Aorta (tissue), 5 donors: ENCODE measurements around the gene STARD13. TPM values are rescaled to one million over a fixed set of nuclear protein-coding genes. Genes with fewer than 3 reads are reported as not detected.

Experiments used
- ATAC-seq: fragments of 200-7000 bp; cut with Tn5 transposase; one replicate; pipeline ENCODE4 v1.9.1; 2022; ENCODE audit warnings: moderate library complexity; ENCODE audit not compliant: low FRiP score
- DNase-seq, 2 donors: peaks; one replicate each; pipeline ENCODE4 v3.0.0-alpha.2; 2020
- H3K27ac ChIP-seq, 2 donors: one replicate each; pipeline ENCODE4 v1.5.1; 2013; ENCODE audit warnings: low read length in 2 of 2, mild to moderate bottlenecking in 2 of 2, moderate library complexity in 2 of 2, control low read depth in 1 of 2, inconsistent platforms in 1 of 2, low read depth in 1 of 2
- H3K27me3 ChIP-seq, 2 donors: one replicate each; pipeline ENCODE4 v1.6.1; 2013; ENCODE audit warnings: control low read depth in 1 of 2, low read length in 1 of 2, mild to moderate bottlenecking in 1 of 2, moderate library complexity in 1 of 2; ENCODE audit not compliant: insufficient read depth in 2 of 2, control insufficient read depth in 1 of 2
- H3K36me3 ChIP-seq, 2 donors: one replicate each; pipeline ENCODE4 v1.6.1; 2013; ENCODE audit warnings: control low read depth in 1 of 2, low read length in 1 of 2, mild to moderate bottlenecking in 1 of 2; ENCODE audit not compliant: insufficient read depth in 2 of 2, control insufficient read depth in 1 of 2
- H3K4me1 ChIP-seq, 2 donors: one replicate each; pipeline ENCODE4 v1.6.1; 2013; ENCODE audit warnings: low read length in 2 of 2, control low read depth in 1 of 2, mild to moderate bottlenecking in 1 of 2, moderate library complexity in 1 of 2; ENCODE audit not compliant: insufficient read depth in 2 of 2, control insufficient read depth in 1 of 2
- H3K4me3 ChIP-seq, 2 donors: one replicate each; pipeline ENCODE4 v1.5.1; 2013; ENCODE audit warnings: low read length in 2 of 2, control low read depth in 1 of 2, mild to moderate bottlenecking in 1 of 2
- H3K9me3 ChIP-seq: one replicate; pipeline ENCODE4 v1.6.1; 2013; ENCODE audit warnings: mild to moderate bottlenecking, low read length; ENCODE audit not compliant: control insufficient read depth
- WGBS, 2 donors: extraction: QIAGEN DNeasy Blood & Tissue Kit; methylation state at CpG; one replicate each; pipeline ENCODE4 v1.1.7; 2013; 5-methylcytosine and 5-hydroxymethylcytosine counted together
- intact Hi-C, 2 donors: fragments of 100-400 bp; cut with DNase I; formaldehyde crosslinking; loops; one replicate each; pipeline versions ENCODE4 v1.14.2 to v1.15.0; 2022
- polyA plus RNA-seq, 2 donors: library from polyadenylated mRNA; stranded (reverse); fragments of 200-250 nt; gene quantifications; one replicate each; pipeline ENCODE4 v1.2.3, GENCODE V29; 2013
- total RNA-seq, 2 donors: library from RNA; stranded (reverse); fragmentation: NEBNext Ultra II Directional; extraction: Animal tissue kit (Norgen Biotek cat#: 25700); gene quantifications; one replicate each; pipeline ENCODE4 v1.2.1, GENCODE V29; 2021
- donor health status: healthy with polysubstance abuse.
- donor health status: Bipolar disorder and iron deficiency.
- donor health status: DM: no; HTN: no; CAD: no.
- donor health status: DM: no; HTN: no; CAD: no.
- donor health status: DM: yes; HTN: yes; CAD: no.

The STARD13 gene
- total and polyA plus RNA-seq, 4 donors: 15.0 to 85.5 (median 39.8) TPM

DNA sequence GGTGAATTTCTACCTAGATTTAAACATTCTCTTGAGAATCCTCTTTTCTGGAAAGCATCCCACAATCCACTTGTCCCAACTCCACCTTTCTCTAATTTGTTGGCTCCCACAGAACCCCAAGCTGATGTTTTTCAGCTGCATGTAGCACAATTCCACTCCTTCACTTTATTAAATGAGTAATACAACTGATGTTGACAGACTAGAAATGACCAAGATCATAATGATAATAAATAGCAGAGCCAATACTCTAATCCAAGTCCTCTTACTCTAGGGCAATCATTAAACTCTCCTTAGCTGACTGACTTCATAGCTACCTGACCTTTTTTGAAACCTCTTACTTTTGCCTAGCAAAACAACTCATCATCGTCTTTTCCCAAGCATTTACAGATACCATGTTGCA, 27.9 kb upstream of the STARD13 start:
- Histone ChIP-seq H3K4me1 (peaks cover 0 to 3% of the 10 kb centered on the region in 2 donors), H3K27me3 (no peaks in the 10 kb centered on the region), H3K9me3 (no peaks in the 10 kb centered on the region), H3K27ac (no peak overlapping the region), H3K4me3 (no peak overlapping the region), H3K36me3 (no peaks in the 10 kb centered on the region)
- WGBS, 2 donors: 75 to 86% methylated on average over 1 of the region's 1 CpG
- no peak for DNase-seq
- no peak for ATAC-seq
- intact Hi-C loops: no loop called here

DNA sequence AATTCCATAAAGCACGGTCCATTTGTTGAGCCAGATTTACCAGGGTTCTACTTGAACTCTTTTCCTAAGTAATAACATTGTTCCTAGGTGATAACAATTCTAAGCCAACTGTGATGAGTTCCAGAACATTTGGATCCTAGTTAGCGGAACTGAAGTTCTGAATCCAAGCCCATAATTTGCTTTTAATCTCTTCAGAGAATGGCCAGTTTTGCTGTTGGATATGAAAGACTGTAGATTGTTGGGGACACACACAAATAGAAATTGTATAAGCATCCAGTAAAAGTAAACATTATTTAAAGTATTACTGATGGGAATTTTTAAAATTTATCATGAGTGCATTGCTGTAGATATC, 27.3 kb upstream of the STARD13 start:
- ATAC-seq (no peak), DNase-seq (no peak)
- intact Hi-C loops: no loop called here
- 38 to 41% methylated on average over 2 of the region's 2 CpGs for WGBS, 2 donors
- Histone ChIP-seq H3K9me3 (no peaks in the 10 kb centered on the region), H3K27me3 (no peaks in the 10 kb centered on the region), H3K4me3 (no peak overlapping the region), H3K27ac (no peak overlapping the region), H3K4me1 (peaks cover 0 to 3% of the 10 kb centered on the region in 2 donors), H3K36me3 (no peaks in the 10 kb centered on the region)

DNA sequence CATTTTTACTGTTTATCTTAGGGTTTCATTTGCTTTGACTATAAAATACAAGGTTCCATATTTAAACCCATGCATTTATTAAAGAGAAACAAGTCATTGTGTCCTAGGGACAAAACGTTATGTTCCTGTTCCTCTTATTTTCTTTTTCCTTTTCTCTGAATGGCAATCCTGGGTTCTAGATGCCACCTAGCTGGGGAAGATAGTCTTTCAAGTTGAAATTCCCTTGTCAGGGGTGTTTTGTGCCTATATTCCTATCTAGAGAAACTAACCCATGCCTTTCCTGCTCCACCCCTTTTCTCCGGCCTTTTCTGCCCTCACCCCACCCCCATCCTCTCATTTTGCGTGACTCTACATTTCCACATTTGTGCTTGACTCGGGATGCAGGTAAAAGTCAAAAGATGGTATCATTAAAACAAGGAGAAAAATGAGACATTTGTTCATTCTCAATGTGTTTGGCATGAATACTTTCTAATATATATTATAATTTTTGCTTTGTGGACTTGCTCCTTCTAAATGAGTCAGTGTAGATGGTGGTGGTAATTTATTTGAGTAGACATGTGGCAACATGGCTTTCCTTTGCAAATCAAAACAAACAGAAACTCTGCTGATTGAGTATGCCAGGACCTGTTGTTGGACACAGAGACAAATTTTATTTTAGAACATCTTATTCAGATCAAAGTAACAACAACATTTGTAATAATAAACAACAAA, 26.8 kb upstream of the STARD13 start:
- no peak overlapping the region for H3K27ac ChIP-seq
- WGBS, 2 donors: 56 to 59% methylated on average over 4 of the region's 4 CpGs
- intact Hi-C loops: no loop called here
- no peak for ATAC-seq
- H3K4me3 ChIP-seq: no peak overlapping the region
- H3K36me3 ChIP-seq: no peaks in the 10 kb centered on the region
- no peaks in the 10 kb centered on the region for H3K9me3 ChIP-seq
- no peaks in the 10 kb centered on the region for H3K27me3 ChIP-seq
- H3K4me1 ChIP-seq: peaks cover 0 to 2% of the 10 kb centered on the region in 2 donors
- no peak for DNase-seq

DNA sequence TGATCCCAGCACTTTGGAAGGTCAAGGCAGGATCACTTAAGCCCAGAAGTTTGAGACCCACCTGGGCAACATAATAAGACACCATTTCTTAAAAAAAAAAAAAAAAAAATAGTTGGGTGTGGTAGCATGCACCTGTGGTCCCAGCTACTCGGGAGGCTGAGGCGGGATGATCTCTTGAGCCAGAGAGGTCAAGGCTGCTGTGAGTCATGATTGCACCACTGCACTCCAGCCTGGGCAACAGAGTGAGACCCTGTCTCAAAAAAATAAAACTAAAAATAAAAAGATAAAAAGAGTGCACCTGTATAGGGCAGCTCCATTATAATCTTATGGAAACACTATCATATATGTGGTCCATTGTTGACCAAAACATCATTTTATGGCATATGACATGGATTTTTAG, 25.5 kb upstream of the STARD13 start:
- intact Hi-C loops: no loop called here
- 90 to 91% methylated on average over 2 of the region's 2 CpGs for WGBS, 2 donors
- Histone ChIP-seq H3K27ac (no peak overlapping the region), H3K4me3 (no peak overlapping the region), H3K36me3 (no peaks in the 10 kb centered on the region), H3K27me3 (no peaks in the 10 kb centered on the region), H3K9me3 (no peaks in the 10 kb centered on the region), H3K4me1 (no peaks in the 10 kb centered on the region)
- no peak for ATAC-seq
- DNase-seq: no peak

DNA sequence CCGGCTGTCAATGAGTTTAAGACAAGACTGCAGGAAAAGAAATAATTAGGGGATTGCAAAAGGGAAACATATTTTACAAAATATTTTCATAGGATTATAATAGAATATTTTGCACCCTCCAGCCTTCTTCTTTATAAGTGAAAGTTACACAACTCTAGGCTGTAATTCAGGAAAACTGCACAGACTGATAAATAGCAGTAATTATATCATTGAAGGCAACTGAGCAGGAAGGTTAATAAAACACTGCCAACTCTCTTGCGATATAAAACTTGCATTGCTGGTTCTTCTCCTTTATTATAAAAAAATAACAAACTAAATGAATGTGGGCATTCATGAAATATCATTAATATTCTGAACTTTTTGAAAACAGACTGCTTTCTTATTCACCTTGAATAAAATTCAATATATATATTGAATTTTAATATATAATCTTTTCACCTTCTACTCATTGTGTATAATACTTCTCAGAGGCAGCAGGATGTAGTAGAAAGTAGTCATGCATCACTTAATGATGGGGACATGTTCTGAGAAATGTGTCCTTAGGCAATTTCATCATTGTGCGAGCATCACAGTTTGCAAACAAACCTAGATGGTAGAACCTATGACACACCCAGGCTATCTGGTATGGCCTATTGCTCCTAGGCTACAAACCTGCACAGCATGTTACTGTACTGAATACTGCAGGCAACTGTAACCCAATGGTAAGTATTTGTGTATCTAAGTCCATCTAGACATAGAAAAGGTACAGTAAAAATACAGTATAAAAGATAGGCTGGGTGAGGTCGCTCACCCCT, 24.9 kb upstream of the STARD13 start:
- WGBS, 2 donors: 95 to 98% methylated on average over 4 of the region's 4 CpGs
- no peak for ATAC-seq
- Histone ChIP-seq H3K9me3 (no peaks in the 10 kb centered on the region), H3K27me3 (no peaks in the 10 kb centered on the region), H3K4me1 (no peaks in the 10 kb centered on the region), H3K36me3 (no peaks in the 10 kb centered on the region), H3K27ac (no peak overlapping the region), H3K4me3 (no peak overlapping the region)
- intact Hi-C loops: no loop called here
- DNase-seq: no peak

GRCh38 chr13:33308863-33309262, 23.3 kb upstream of the STARD13 start:
- ATAC-seq: no peak
- WGBS, 2 donors: 86 to 97% methylated on average over 1 of the region's 1 CpG
- no peak for DNase-seq
- H3K4me3 ChIP-seq: no peak overlapping the region
- intact Hi-C loops: no loop called here
- H3K27ac ChIP-seq: no peak overlapping the region
- no peaks in the 10 kb centered on the region for H3K27me3 ChIP-seq
- H3K9me3 ChIP-seq: no peaks in the 10 kb centered on the region
- H3K36me3 ChIP-seq: no peaks in the 10 kb centered on the region
- H3K4me1 ChIP-seq: no peaks in the 10 kb centered on the region

DNA sequence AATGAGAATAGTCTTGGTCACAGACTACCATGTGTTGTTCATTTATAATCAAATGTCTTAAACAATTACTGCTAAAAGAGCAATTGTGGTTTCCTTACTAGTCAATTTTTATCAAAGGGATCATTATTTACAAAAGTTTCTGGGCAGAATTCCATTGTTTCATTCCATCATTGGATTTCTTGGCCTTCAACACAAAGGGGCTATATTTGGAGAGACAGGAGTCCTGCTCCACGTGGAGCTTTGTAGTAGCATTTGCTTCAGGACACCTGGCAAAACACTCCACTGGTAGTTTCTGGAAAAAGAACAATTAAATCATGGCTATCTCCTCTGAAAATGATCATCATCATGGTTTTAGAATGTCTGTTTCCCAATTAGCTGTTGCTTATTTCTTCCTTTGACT, 22.3 kb upstream of the STARD13 start:
- 3 to 5% methylated on average over 1 of the region's 1 CpG for WGBS, 2 donors
- H3K27ac ChIP-seq: no peak overlapping the region

GRCh38 chr13:33303855-33304597, 18.5 kb upstream of the STARD13 start:
- intact Hi-C loops: no loop called here
- H3K4me3 ChIP-seq: no peak overlapping the region
- H3K27ac ChIP-seq: no peak overlapping the region
- H3K36me3 ChIP-seq: no peaks in the 10 kb centered on the region
- DNase-seq (no peak), ATAC-seq (no peak)
- whole genome bisulfite sequencing, 2 donors: 87 to 90% methylated on average over 3 of the region's 3 CpGs
- H3K4me1 ChIP-seq: no peaks in the 10 kb centered on the region
- H3K27me3 ChIP-seq: no peaks in the 10 kb centered on the region
- H3K9me3 ChIP-seq: no peaks in the 10 kb centered on the region

More for the DNA sequence above, 22.3 kb upstream of the STARD13 start:
- DNase-seq: no peak
- intact Hi-C loops: no loop called here
- Histone ChIP-seq H3K9me3 (no peaks in the 10 kb centered on the region), H3K36me3 (no peaks in the 10 kb centered on the region), H3K27me3 (no peaks in the 10 kb centered on the region), H3K4me1 (no peaks in the 10 kb centered on the region), H3K4me3 (no peak overlapping the region)
- no peak for ATAC-seq
